Ammon's horn (tissue), 1 donor: ENCODE data around the gene TSC22D3.
"Not testable (repeated sequence)": the region's sequence is repeated elsewhere in the genome, so short reads cannot be mapped to it uniquely, and the experiment has no call there.

ENCODE experiments used
- DNase-seq: peaks from one replicate; pipeline ENCODE4 v3.0.0-alpha.2; 2016; ENCODE audit warnings: low spot score

TSC22D3 gene

GRCh38 chrX:107712231-107713202 is 63.1 kb downstream of the TSC22D3 start:
- DNase-seq: no peak

- DNase-seq: no peak
These were observed 63.9 kb downstream of the TSC22D3 start for GRCh38 chrX:107711521-107712181.

- DNase-seq: peak; percentile 53
These were observed 64.8 kb downstream of the TSC22D3 start for GRCh38 chrX:107710617-107711391.

- DNase-seq: no peak
These were observed 66.3 kb downstream of the TSC22D3 start for GRCh38 chrX:107709266-107709806.

- DNase-seq: no peak
These were observed 66.8 kb downstream of the TSC22D3 start for GRCh38 chrX:107708762-107709161.

- DNase-seq: no peak
These were observed 67.7 kb downstream of the TSC22D3 start for GRCh38 chrX:107707866-107708265.

- no peak for DNase-seq
These were observed 69.3 kb downstream of the TSC22D3 start for GRCh38 chrX:107706309-107706708.

- no peak for DNase-seq
These were observed 71.0 kb downstream of the TSC22D3 start for GRCh38 chrX:107704587-107704986.

GRCh38 chrX:107704181-107704580 is 71.4 kb downstream of the TSC22D3 start:
- DNase-seq: no peak

GRCh38 chrX:107701493-107702121 is 74.0 kb downstream of the TSC22D3 start:
- DNase-seq: no peak

- DNase-seq: no peak
These were observed 74.8 kb downstream of the TSC22D3 start for GRCh38 chrX:107700790-107701189.

- peak; percentile 50 for DNase-seq
These were observed 75.2 kb downstream of the TSC22D3 start for GRCh38 chrX:107700317-107700774.

GRCh38 chrX:107699616-107700015 is 76.0 kb downstream of the TSC22D3 start:
- no peak for DNase-seq

GRCh38 chrX:107691024-107691448 is 84.6 kb downstream of the TSC22D3 start:
- no peak for DNase-seq

GRCh38 chrX:107687445-107687844 is 88.1 kb downstream of the TSC22D3 start:
- no peak for DNase-seq

GRCh38 chrX:107686792-107687191 is 88.8 kb downstream of the TSC22D3 start:
- DNase-seq: no peak

GRCh38 chrX:107686026-107686425 is 89.6 kb downstream of the TSC22D3 start:
- no peak for DNase-seq

- not testable (repeated sequence) for DNase-seq
These were observed 90.0 kb downstream of the TSC22D3 start for GRCh38 chrX:107685586-107685985.

- peak; percentile 64 for DNase-seq
These were observed 90.6 kb downstream of the TSC22D3 start for GRCh38 chrX:107684956-107685385.

- DNase-seq: no peak
These were observed 91.7 kb downstream of the TSC22D3 start for GRCh38 chrX:107683931-107684330.
